Islet precursor cell (in vitro differentiated cells): ENCODE data around the gene TAF1D.

Source experiments
- DNase-seq: peaks from one replicate; pipeline ENCODE4 v3.0.0-alpha.2; 2018

TAF1D gene

DNA sequence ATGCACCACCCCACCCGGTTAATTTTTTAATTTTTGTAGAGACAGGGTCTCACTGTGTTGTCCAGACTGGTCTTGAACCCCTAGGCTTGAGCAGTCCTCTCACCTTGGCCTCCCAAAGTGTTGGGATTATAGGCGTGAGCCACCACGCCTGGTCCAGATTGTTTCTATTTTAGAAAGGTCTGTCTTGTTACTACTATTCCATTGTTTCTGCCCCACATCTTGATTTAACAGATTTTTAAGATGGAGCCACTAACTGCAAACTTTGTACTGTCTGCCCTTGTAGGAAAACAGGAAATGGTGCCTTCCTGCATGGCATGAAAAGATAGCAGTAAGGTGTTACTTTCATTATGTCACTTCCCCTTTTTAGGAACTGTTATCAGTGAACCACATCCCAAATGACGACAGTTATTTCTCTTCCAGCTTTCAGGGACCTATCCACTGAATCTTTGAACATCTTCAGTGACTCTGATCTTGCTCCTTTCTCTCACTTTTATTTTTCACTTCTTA is 23.2 kb downstream of the TAF1D start:
- DNase-seq: no peak

DNA sequence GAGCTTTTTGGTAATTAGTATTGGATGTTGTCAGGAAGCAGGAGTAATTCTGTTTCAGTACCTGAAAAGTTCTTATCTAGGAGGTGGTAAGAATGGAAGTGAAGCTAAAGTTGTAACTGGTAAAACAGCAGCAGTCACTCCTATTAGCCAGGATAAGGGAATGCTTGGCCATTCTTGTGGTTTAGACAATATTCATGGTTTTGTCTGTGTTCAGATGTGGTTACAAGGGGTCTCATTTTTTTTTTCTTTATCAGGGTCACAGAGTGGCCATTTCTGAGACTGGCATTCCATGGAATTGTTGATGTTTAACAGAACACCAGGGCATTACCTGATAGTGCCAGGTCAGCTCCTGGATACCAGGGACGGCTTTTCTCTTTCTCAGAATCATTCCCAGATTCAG is 23.8 kb downstream of the TAF1D start:
- DNase-seq: no peak

DNA sequence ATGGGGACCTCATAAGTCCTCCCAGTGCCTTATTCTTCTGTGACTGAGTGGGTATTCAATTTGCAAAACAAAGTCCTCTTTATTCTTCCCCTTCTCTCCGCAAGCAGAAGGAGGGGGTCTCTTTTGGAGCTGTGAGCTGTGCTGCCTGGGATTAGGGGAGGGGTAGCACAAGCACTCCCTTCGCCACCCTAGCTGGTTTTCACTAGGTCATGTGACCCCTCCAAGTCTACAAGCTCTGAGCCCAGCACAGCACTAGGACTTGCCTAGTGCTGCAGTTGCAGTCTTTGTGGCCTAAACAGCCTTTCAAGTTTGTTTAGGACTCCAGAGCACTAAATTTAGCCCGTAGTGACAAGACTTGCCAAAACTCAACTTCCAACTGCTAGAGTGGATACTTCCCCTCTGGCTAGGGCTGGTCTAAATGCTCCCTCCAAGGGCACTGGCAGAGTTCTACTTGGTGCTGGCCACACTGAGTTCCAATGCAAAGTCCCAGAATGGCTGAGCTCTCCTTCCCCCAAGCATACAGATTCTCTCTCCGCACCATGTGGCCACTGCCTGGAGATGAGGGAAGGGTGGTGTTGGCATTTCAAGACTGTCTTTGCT is 25.4 kb downstream of the TAF1D start:
- DNase-seq: no peak

DNA sequence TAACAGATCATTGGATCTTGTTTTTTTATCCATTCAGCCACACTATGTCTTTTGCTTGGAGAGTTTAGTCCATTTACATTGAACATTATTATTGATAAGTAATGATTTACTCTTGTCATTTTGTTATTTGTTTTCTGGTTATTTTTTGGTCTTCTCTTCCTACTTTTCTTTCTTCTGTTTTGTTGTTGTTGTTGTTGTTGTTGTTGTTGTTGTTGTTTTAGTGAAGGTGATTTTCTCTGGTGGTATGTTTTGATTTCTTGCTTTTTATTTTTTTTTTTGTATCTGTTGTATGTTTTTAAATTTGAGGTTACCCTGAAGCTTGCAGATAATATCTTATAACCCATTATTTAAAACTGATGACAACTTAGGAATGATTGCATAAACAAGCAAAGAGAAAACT is 28.6 kb downstream of the TAF1D start:
- no peak for DNase-seq

DNA sequence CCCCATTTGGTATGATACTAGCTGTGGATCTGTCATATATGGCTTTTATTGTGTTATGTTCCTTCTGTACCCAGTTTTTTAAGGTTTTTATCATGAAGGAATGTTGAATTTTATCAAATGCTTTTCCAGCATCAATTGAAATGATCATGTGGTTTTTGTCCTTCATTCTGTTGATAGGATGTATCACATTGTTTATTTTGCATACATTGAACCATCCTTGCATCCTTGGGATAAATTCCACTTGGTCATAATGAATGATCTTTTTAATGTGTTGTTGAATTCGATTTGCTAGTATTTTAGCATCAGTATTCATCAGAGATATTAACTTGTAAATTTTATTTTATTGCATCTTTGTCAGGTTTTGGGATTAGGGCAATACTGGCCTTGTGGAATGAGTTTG is 31.1 kb downstream of the TAF1D start:
- DNase-seq: no peak

DNA sequence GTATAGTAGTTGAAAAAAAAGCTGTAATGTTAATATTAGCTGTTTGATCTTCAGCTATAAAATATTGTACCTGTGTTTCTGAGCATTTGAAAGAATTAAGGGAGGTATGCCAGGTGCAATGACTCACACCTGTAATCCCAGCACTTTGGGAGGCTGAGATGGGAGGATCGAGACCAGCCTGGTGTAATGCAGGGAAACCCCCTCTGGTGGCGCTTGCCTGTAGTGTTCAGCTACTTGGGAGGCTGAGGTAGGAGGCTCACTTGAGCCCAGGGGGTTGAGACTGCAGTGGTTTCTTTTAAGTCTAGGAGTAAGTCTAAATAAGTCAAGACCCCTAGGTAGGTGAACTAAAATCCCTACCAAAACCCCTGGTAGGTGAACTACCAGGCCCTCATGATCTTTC is 37.1 kb downstream of the TAF1D start:
- DNase-seq: no peak

DNA sequence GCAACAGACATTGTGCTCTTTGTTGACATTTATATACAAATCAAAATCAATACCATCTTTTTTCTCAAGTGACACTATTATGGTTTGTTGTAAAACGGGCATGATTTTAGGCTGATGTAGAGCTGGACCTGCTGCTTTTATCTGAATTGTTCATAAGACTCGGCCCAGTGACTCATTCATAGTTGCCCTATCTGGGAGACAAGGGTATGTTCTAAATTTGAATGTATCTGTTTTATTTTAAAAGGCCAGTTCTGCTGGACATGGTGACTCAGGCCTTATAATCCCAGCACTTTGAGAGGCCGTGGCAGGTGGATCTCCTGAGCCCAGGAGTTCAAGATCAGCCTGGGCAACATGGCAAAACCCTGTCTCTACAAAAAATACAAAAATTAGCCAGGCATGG is 40.5 kb downstream of the TAF1D start:
- DNase-seq: no peak

DNA sequence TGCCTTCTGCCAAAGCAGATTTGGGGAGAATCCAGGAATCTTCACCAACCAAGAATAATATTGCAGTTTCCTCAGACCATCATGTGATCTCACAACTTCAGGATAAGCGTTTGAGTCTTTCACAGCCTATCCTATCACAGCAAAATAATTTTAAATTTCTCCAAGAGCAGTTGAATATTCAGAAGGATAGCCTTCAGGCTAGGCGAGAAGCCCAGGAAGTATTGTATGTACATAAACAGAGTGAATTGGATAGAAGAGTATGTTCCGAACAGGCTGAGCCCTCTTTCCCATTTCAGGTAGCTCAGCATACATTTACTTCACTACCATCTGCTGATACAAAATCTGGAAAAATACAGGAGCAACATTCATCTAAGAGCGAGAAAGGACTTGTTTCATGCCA is 43.7 kb downstream of the TAF1D start:
- DNase-seq: no peak

DNA sequence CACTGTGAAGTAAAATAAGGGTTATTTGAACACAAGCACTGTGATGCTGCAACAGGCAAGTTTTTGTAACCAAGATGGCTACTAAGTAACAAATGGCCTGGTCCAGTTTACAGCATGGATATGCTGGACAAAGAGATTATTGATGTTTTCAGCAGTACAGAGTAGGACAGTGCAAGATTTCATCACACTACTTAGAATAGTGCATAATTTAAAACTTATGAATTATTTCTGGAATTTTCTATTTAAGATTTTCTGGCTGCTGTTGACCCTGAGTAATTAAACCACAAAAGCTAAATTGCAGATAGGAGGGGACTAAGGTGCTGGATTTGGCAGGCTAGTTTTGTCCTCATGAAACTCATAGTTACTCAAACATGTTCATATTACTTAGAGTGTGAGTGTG is 46.7 kb downstream of the TAF1D start:
- no peak for DNase-seq

DNA sequence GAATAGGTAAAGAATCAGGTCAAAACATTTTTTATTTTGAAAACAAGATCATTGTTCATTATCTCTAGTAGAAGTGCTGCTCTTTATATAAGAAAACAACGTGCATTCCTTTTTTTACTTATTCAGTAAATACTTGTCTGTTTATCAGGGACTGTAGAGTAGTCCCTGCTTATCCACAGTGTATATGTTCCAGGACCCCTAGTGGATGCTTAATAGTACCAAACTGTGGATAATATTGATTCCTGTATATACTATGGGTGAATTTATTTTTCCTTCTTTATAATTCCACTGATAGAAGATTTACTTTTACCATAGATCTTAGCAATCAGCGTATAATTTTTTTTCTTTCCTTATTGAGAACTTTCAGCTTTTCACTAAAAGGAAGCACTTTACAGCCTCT is 47.2 kb downstream of the TAF1D start:
- no peak for DNase-seq

DNA sequence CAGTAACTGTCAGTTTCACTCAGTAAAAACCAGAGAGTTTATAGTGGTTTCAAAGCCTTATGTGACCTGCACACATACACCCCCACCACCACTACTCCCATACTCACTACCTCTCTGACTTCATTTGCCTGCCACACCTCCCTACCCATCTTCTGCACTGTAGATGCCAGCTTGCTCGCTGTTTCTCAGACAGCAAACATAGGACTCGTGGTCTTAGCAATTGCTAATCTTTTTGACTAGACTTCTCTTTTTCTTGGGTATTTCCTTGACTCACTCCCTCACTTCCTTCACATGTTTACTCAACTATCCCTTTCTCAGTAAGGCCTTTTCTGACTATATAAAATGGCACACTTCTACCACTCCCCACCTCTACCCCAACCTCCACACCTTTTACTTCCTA is 52.1 kb downstream of the TAF1D start:
- DNase-seq: no peak

DNA sequence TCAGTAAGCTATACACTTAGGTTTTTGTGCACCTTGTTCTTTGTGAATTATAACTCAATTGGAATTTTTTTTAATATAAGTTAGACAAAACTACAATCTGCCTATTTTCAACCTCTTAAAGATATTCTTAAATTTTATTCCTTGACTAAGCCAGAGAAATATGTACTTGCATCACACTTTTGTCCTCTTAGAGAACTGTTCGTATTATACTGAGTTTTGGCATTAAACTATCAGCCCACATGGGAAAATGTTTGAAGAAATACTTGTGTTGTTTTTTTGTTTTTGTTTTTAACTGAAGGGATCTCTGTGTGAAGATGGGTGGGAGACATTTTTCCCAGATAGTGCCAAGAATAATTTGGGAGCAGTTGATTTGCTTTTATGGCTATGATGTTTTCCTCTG is 54.5 kb downstream of the TAF1D start:
- DNase-seq: no peak

DNA sequence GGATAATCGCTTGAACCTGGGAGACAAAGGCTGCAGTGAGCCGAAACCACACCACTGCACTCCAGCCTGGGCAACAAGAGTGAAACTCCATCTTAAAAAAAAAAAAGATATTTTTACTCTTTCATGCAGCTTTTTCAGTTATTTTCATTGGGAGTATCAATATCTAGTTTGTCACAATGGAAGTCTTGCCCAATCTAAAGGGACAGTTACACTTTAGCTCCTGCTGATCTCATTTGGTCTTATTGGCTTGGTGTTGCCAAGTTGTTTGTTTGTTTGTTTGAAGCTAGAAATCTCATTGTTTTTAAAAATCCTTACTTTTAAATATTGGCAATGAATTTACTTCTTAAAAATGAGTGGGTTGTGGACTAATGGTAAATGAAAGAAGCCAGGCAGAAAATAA is 55.1 kb downstream of the TAF1D start:
- no peak for DNase-seq
